Activated CD8-positive, alpha-beta memory T cell treated with anti-CD3 and anti-CD28 coated beads, Interleukin-2, amount 10 ng/mL, durations not matched to agents 7 days and 5 days (primary cell): ENCODE data around the gene GGCT. TPM values are rescaled to one million over a fixed set of nuclear protein-coding genes. Genes with fewer than 3 reads are reported as not detected.
A peak's percentile ranks its signal among the peaks of the same experiment; 100 is the strongest.
"Not testable (repeated sequence)": the region's sequence is repeated elsewhere in the genome, so short reads cannot be mapped to it uniquely, and the experiment has no call there.

Source experiments
- ATAC-seq: fragments of 150-1000 bp; cut with Tn5 transposase; one replicate; pipeline ENCODE4 v1.10.0; 2021; ENCODE audit warnings: moderate library complexity
- CTCF ChIA-PET: fragments of 350-600 bp; sonication (Branson Sonifier 250); formaldehyde crosslinking; loops from one replicate; lab custom pipeline; 2021; ENCODE audit warnings: antibody characterized with exemption; lab: Charles Lee
- DNase-seq: peaks from one replicate; pipeline ENCODE4 v3.0.0-alpha.2; 2020
- H3K27ac Mint-ChIP-seq: one replicate; pipeline ENCODE4 v1.8.0; 2021; ENCODE audit warnings: mild to moderate bottlenecking, mixed read lengths
- H3K27me3 Mint-ChIP-seq: one replicate; pipeline ENCODE4 v1.8.0; 2021; ENCODE audit warnings: mixed read lengths
- H3K36me3 Mint-ChIP-seq: one replicate; pipeline ENCODE4 v1.8.0; 2021; ENCODE audit warnings: mild to moderate bottlenecking, mixed read lengths
- H3K4me1 Mint-ChIP-seq: one replicate; pipeline ENCODE4 v1.8.0; 2021; ENCODE audit warnings: mixed read lengths
- H3K4me3 Mint-ChIP-seq: one replicate; pipeline ENCODE4 v1.8.0; 2021; ENCODE audit warnings: mild to moderate bottlenecking, moderate library complexity, mixed read lengths
- H3K9me3 Mint-ChIP-seq: one replicate; pipeline ENCODE4 v1.8.0; 2022; ENCODE audit warnings: low read depth, mixed read lengths
- total RNA-seq, 2 experiments: library from RNA; stranded (reverse); gene quantifications; one replicate each; pipeline ENCODE4 v1.2.3, GENCODE V29; 2021

GGCT gene
- total RNA-seq, 2 experiments from 2014 or later: 46.1 to 58.8 TPM

DNA sequence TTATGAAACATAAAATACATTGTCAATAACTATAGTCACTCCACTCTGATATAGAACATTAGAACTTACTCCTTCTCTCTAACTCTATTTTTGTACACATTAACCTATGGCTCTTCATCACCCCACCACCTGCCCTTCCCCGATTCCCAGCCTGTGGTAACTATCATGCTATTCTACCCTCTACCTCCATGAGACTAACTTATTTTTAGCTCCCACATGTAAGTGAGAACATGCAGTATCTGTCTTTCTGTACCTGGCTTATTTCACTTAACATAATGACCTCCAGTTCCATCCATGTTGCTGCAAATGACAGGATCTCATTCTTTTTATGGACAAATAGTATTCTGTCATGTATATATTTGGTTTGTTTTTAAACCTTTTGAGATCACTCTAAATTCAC lies 17.3 kb downstream of the GGCT start:
- H3K4me3 Mint-ChIP-seq: no peak overlapping the region
- H3K27me3 Mint-ChIP-seq: peaks cover 14% of the 10 kb centered on the region
- no peaks in the 10 kb centered on the region for H3K4me1 Mint-ChIP-seq
- DNase-seq: no peak
- peaks cover 1% of the 10 kb centered on the region for H3K36me3 Mint-ChIP-seq
- H3K9me3 Mint-ChIP-seq: peaks cover 5% of the 10 kb centered on the region
- no peak for ATAC-seq
- CTCF ChIA-PET: no interaction called here
- no peak overlapping the region for H3K27ac Mint-ChIP-seq

DNA sequence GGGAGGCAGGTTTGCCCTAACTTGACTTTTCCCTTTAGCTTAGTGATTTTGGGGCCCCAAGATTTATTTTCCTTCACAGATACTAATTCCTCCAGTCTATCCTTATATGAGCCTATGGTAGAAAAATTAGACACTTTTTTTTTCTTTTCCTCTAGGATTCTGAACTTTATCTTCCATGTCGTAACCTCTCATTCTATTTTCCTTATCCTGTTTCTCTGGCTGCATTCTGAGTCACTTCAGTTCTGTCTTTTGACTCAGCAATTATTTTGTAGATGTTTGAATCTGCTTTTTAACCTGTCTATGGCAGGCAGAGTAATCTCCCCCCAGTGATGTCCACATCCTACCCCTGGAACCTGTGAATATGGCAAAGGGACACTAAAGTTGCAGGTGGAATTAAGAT lies 19.0 kb downstream of the GGCT start:
- Mint-ChIP-seq H3K27ac (no peak overlapping the region), H3K4me1 (no peaks in the 10 kb centered on the region), H3K27me3 (peaks cover 6% of the 10 kb centered on the region), H3K9me3 (no peaks in the 10 kb centered on the region), H3K4me3 (no peak overlapping the region), H3K36me3 (no peaks in the 10 kb centered on the region)
- DNase-seq (no peak), ATAC-seq (no peak)
- CTCF ChIA-PET: no interaction called here

DNA sequence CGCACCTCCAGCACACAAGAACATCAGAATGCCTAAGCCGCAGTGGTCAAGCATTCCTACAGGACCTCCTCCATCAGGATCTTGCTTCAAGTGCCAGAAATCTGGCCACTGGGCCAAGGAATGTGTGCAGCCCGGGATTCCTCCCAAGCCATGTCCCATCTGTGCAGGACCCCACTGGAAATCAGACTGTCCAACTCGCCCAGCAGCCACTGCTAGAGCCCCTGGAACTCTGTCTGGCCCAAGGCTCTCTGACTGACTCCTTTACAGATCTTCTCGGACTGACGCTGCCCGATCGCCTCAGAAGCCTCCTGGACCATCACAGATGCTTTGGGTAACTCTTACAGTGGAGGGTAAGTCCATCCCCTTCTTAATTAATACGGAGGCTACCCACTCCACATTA lies 23.2 kb downstream of the GGCT start:
- H3K4me3 Mint-ChIP-seq, H3K27me3 Mint-ChIP-seq, H3K27ac Mint-ChIP-seq, H3K36me3 Mint-ChIP-seq, CTCF ChIA-PET, H3K9me3 Mint-ChIP-seq, ATAC-seq, DNase-seq: not testable (repeated sequence)
- H3K4me1 Mint-ChIP-seq: peaks cover 22% of the 10 kb centered on the region

DNA sequence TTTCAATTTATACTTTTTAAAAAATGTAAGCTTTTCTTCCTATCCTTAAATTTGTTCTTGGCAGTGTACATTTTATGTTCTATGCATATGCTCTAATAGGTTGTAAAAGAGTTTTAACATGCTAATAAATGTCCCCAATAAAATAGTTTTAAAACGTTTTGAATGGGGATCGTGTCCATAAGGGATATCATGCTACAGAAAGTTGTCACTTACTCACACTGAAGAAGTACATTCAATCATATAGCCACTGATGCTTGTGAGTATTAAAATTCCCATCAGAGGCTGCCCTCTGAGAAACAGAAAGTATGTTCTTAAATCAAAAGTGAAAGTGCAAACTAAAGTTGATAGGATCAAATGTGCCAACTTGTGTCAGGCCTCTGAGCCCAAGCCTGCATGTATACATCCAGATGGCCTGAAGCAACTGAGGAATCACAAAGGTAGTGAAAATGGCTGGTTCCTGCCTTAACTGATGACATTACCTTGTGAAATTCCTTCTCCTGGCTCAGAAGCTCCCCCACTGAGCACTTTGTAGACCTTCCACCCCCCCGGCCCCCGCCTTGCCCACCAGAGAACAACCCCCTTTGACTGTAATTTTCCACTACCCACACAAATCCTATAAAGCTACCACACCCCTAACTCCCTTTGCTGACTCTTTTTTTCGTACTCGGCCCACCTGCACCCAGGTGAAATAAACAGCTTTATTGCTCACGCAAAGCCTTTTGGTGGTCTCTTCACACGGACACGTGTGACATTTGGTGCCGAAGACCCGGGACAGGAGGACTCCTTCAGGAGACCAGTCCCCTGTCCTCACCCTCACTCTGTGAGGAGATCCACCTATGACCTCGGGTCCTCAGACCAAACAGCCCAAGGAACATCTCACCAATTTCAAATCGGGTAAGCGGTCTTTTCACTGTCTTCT lies 25.2 kb downstream of the GGCT start:
- ATAC-seq (peak; percentile 40), DNase-seq (peak; percentile 53)
- H3K9me3 Mint-ChIP-seq: no peaks in the 10 kb centered on the region
- peak overlapping the region; percentile 87 for H3K4me3 Mint-ChIP-seq
- H3K27me3 Mint-ChIP-seq: no peaks in the 10 kb centered on the region
- peak overlapping the region; percentile 91 for H3K27ac Mint-ChIP-seq
- H3K36me3 Mint-ChIP-seq: peaks cover 12% of the 10 kb centered on the region
- CTCF ChIA-PET: interaction anchor here (1.1 to 1.5 kb wide), 4 partner anchors 20 to 85 kb away, joined by 3 read pairs; no protein-coding TSS in a partner anchor
- H3K4me1 Mint-ChIP-seq: peaks cover 40% of the 10 kb centered on the region

DNA sequence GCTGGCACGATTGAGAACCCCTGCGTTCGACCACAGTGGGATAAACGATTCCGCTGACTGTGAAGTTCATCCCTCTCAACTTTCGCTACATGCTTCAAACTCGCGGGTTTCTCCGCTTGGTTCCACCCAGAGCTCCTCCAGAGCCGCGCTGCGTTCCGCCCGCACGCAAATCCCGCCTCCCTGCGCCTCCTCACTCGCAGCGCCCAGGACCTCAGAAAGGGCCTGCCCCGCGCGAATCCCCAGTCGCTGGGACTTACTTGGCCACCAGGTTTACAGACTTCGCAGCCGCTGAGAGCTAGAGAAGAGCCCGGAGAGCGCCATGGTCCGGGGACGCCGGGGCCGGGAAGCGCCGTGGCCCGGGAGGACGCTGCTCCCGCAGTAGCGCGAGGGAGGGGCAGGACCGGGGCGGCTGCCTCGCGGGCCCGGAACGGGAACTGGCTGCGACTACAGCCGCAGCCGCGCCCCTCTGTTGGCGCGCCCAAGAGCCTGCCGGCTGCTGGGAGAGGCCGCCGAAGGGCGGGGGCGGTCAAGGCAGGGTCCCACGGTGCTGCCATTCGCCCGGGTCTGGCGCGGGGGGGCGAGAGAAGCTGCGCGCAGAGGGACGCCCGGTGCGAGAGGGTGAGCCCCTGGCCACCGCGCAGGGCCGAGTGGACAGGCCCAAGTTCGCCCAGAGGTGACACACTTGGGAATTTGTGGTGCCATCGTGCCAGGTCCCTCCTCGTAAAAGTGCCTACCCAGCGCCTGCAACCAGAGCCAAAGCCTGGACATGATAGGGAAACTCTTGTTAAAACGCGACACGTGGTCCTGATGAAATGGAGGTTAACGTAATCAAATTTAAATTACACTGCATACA lies 26.1 kb downstream of the GGCT start, which contains the start of gene NOD1:
Gene NOD1 (minus strand): TSS at position 436 of the 853 bp plus-strand sequence. CDS start 21,863 bp downstream, outside the sequence.
- peak within 1 kb of the TSS; percentile 91 for H3K27ac Mint-ChIP-seq
- CTCF ChIA-PET: interaction anchor here (0.6 to 2.5 kb wide), 16 partner anchors 9 to 360 kb away, joined by 3 to 10 read pairs (median 3); partner anchors contain the start of gene GGCT
- peak; percentile 98 for ATAC-seq
- H3K4me3 Mint-ChIP-seq: peak within 1 kb of the TSS; percentile 87
- no peaks in the 10 kb centered on the region for H3K9me3 Mint-ChIP-seq
- H3K36me3 Mint-ChIP-seq: peaks cover 20% of the 10 kb centered on the region
- H3K27me3 Mint-ChIP-seq: no peaks in the 10 kb centered on the region
- DNase-seq: peak; percentile 80
- H3K4me1 Mint-ChIP-seq: peaks cover 48% of the 10 kb centered on the region

DNA sequence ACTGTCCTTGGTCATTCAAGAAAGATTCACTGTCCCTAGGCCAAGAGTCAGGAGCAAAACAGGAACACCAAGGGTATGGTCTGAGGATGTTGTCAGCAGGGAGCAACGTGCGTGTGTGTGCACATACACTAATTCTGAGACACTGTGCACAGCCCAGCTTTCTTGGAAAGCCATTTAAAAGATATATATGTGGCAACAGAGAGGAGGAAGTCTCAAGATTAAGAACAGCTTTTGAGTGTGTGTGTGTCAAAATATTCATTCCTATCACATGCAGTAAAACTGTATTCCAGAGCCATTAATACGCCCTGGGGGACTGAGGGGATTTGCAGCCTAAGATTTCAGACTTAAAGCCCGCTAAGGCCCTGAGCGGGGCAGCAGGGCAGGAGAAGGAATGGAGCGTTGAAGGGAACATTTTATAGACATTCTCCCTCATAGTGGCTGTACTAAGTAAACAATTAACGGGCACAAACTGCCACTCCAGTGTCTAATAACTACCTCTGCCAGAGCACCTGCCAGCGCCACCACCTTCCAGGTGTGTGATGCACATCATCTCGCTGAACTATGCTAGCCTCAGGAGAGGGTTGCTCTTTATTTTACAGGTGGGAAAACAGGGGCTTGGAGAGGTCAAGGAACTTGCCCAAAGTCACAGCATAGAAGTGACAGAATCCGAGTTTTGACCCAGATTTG lies 28.0 kb downstream of the GGCT start:
- no peak for ATAC-seq
- Mint-ChIP-seq H3K4me1 (peaks cover 68% of the 10 kb centered on the region), H3K27ac (no peak overlapping the region), H3K9me3 (no peaks in the 10 kb centered on the region), H3K4me3 (peak overlapping the region; percentile 33), H3K36me3 (peaks cover 35% of the 10 kb centered on the region), H3K27me3 (no peaks in the 10 kb centered on the region)
- no peak for DNase-seq
- CTCF ChIA-PET: interaction anchor here (2.5 kb wide), 1 partner anchor 12 kb away, joined by 10 read pairs; no protein-coding TSS in a partner anchor

DNA sequence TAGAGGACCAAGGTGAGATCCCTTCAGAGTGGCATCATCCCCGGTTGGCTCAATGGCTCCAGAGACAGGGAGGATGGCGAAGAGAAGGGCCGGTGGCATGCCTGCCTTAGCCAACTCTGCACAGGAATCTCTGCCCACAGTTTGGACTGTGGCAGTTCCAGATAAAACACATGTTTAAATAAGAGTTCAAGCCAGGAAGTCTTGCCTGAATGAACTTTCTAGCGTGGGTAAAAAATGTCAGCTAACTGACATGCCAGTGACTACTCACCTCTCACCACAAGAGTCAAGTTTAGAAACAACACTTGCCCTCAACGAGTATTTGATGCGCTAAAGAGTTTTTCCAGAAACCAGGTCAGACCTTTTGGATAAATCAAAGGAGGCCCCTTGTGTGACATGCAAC lies 29.0 kb downstream of the GGCT start:
- Mint-ChIP-seq H3K27me3 (no peaks in the 10 kb centered on the region), H3K36me3 (peaks cover 35% of the 10 kb centered on the region), H3K9me3 (no peaks in the 10 kb centered on the region), H3K27ac (peak overlapping the region; percentile 33), H3K4me3 (no peak overlapping the region), H3K4me1 (peaks cover 78% of the 10 kb centered on the region)
- ATAC-seq: no peak
- CTCF ChIA-PET: no interaction called here
- no peak for DNase-seq

DNA sequence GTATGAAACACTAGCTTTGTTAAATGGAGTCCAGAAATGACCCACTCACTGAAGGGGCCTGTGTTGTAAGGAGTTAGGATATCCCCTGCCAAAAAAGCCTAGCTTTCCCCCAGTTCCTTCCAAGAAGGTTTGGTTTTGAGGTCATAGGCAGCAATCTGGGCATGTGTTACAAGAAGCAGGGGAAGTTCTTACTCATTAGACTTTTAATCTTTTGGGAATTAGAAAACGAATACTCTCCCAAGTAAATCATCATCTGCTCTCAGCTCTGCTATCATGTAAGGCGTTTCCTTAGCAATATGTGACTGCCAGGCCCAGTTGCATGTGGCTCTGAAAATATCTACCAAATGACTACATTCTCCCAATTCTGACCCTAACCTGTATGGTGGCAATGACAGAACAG lies 29.7 kb downstream of the GGCT start:
- DNase-seq: no peak
- Mint-ChIP-seq H3K4me3 (no peak overlapping the region), H3K4me1 (peaks cover 83% of the 10 kb centered on the region), H3K27me3 (no peaks in the 10 kb centered on the region), H3K27ac (peak overlapping the region; percentile 5), H3K36me3 (peaks cover 42% of the 10 kb centered on the region), H3K9me3 (no peaks in the 10 kb centered on the region)
- CTCF ChIA-PET: no interaction called here
- ATAC-seq: no peak

DNA sequence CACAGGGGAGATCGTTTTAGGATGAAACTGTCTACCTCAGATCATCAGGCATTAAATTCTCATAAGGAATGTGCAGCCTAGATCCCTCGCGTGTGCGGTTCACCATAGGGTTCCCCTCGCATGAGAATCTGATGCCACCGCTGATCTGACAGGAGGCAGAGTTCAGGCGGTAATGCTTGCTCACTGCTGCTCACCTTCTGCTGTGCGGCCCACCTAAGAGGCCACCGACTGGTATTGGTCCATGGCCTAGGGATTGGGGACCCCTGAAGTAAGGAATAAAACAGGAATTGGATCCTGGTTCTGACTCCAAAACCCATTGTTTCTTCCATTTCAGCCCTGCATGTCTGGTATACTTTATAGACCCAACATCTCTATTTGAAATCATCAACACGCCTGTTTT lies 30.1 kb downstream of the GGCT start:
- H3K36me3 Mint-ChIP-seq: peaks cover 43% of the 10 kb centered on the region
- DNase-seq: no peak
- H3K9me3 Mint-ChIP-seq: no peaks in the 10 kb centered on the region
- H3K27ac Mint-ChIP-seq: no peak overlapping the region
- H3K4me1 Mint-ChIP-seq: peaks cover 79% of the 10 kb centered on the region
- no peak for ATAC-seq
- H3K27me3 Mint-ChIP-seq: no peaks in the 10 kb centered on the region
- CTCF ChIA-PET: no interaction called here
- H3K4me3 Mint-ChIP-seq: no peak overlapping the region

DNA sequence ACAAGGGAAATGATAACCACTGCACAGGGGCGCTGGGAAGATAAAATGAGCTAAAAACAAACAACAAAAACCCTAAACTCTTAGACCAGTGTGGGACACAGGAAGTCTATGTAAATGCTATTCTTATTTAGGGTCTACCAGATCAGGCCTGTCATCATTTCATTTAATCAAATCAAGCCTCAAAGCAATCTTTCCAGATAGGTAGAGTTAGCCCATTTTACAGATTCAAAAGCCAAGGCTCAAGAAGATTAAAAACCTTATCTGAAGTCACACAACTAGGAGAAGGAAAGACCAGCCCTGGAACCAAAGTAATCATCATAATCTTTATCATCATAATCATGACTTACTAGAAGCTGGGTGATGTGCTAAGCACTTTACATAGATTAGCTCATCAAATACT lies 30.7 kb downstream of the GGCT start:
- Mint-ChIP-seq H3K27me3 (no peaks in the 10 kb centered on the region), H3K36me3 (peaks cover 45% of the 10 kb centered on the region), H3K9me3 (no peaks in the 10 kb centered on the region), H3K27ac (no peak overlapping the region), H3K4me3 (no peak overlapping the region), H3K4me1 (peaks cover 75% of the 10 kb centered on the region)
- DNase-seq (no peak), ATAC-seq (no peak)
- CTCF ChIA-PET: no interaction called here

DNA sequence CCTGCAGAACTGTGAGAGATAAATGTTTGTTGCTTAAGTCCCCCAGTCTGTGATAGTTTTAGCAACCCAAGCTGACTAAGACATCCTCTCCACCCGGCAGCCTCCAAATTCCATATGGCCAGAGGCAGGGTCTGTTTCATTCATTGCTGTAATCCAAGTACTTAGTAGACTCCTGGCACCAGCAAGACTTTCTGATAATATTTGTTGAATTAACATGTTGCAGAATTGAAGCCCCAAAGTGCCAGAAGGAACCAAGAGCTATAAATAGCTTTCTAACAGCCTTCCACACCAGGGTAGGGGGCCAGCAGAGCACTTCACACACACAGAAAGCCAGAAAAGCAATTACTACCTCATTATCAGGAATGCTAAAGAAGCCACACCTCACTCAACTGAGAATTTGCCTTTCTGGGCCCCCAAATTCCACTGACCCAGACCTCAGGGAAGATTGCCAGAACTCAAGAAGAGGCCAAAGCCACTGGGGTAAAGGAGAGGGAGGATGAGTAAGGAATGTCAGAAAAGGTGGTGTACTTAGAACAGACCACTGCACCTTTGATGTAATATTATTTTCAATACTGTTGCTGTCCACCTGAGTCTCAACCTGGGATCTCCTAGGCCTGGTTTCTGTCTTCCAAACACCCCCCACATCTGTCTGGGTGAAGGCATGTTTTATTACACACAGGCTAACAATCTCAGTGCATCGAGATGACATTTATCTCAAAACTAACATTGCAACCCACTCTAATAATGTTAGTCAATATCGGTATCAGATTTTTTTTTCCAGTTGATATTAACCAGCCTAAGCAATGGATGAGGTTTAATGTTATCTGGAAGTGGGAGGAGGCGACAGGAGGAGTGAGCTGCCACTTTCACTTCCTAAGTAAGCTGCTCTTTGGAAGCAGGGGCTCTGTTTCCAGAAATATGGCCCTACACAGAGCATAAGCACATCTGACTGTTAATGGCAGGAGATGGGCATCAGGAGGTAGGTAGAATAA lies 31.5 kb downstream of the GGCT start:
- Mint-ChIP-seq H3K9me3 (no peaks in the 10 kb centered on the region), H3K27me3 (no peaks in the 10 kb centered on the region), H3K4me1 (peaks cover 83% of the 10 kb centered on the region), H3K36me3 (peaks cover 49% of the 10 kb centered on the region), H3K4me3 (no peak overlapping the region), H3K27ac (no peak overlapping the region)
- CTCF ChIA-PET: no interaction called here
- ATAC-seq: no peak
- DNase-seq: peak; percentile 14
